Rectal smooth muscle tissue (tissue), 1 donor: ENCODE results near the gene CCDC78.

Experiments
- H3K27ac ChIP-seq: one replicate; pipeline ENCODE4 v1.7.0; 2013; ENCODE audit warnings: low read depth, low read length, inconsistent platforms
- H3K27me3 ChIP-seq: one replicate; pipeline ENCODE4 v1.7.0; 2013; ENCODE audit warnings: low read length; ENCODE audit not compliant: control insufficient read depth, insufficient read depth
- H3K36me3 ChIP-seq: one replicate; pipeline ENCODE4 v1.7.0; 2013; ENCODE audit warnings: low read length; ENCODE audit not compliant: control insufficient read depth, insufficient read depth
- H3K4me1 ChIP-seq: one replicate; pipeline ENCODE4 v1.7.0; 2013; ENCODE audit warnings: low read length; ENCODE audit not compliant: control insufficient read depth, insufficient read depth
- H3K4me3 ChIP-seq: one replicate; pipeline ENCODE4 v1.7.0; 2013; ENCODE audit warnings: low read length
- H3K9ac ChIP-seq: one replicate; pipeline ENCODE4 v1.7.0; 2013; ENCODE audit warnings: low read length

Gene CCDC78

DNA sequence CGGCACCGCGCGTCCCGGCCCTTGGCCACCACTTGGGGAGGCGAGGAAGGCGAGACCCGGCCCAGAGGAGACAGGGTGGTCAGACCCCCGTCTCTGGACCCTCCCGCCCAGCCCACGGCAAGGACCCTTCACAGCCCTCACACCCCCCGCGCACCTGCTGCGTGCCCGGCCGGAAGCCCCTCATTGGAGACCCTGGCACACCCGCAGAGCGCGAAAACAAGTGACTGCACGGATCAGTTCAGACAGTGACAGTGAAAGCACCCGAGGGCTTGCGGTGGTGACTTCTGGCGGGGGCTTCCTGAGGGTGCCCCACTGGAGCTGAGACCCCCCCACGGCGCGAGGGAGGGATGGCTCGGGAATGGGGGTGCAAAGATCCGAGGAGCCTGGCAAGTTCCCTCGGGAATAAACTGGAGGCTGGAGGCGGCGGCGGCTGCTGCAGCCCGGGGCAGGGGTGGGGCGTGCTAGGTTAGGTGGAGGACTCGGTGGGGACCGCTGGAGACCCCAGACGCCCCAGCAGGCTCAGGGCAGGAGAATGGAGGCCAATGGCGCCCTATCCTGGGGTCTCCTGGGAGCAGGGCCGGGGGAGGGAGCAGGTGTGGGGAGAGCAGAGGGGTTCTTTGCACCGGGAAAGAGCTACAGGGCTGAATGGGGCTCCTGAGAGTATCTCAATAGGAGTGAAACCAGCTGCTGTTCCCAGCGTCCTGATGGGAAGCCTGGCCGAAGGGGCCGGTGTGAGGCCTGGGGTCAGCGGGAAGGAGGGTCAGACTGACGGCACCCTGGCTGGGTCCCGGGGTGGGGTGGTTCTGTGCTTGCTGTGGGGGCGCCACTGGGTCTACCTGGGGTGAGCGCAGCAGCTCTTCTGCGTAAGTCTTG, 19.8 kb downstream of the CCDC78 start:
- peaks cover 71% of the 10 kb centered on the region for H3K27me3 ChIP-seq

DNA sequence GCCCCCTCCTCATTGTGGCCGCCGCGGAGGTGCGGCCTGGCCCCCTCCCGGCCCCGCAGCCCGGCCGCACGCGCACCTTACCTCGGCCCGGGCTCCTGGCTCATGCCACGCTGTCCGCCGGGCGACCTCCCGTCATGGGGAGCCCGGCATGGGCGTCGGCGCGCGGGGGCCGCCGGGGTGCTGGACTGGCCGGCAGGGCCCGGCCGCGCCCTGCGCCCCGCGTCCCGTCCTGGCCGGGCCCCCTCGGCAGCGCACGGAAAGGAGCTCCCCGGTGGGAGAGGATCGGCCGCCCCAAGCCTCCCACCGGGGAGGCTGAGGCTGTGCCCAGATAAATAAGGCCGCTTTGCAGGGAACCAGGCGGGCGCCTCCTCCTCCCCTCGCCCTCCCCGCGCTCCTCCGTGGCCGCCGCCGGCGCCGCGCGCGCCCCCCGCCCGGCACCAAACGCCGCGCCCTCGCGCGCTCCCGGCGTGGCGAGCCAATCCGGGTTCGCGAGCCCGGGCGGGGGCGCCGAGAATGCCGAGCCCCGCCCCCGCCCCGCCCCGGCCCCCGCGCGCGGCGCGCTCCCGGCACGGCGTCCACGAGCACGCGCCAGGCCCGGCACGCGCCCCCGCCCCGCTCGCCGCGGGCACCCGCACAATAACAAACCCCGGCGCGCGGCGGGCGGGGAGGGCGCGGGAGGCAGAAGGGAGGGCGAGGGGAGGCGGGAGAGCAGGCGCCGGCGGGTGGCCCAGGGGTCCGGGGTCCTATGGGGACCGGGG, 20.6 kb downstream of the CCDC78 start, which contains the start of gene FBXL16:
Gene FBXL16 (minus strand): TSS at position 371 of the 758 bp plus-strand sequence. CDS start 8,396 bp downstream, outside the sequence.
- no peaks in the 10 kb centered on the region for H3K4me1 ChIP-seq
- H3K36me3 ChIP-seq = no peaks in the 10 kb centered on the region
- H3K27me3 ChIP-seq = peaks cover 69% of the 10 kb centered on the region
- H3K27ac ChIP-seq = no peak within 1 kb of the TSS
- no peak within 1 kb of the TSS for H3K9ac ChIP-seq
- no peak within 1 kb of the TSS for H3K4me3 ChIP-seq

More for the DNA sequence above, 19.8 kb downstream of the CCDC78 start:
- no peaks in the 10 kb centered on the region for H3K36me3 ChIP-seq
- no peak overlapping the region for H3K9ac ChIP-seq
- no peaks in the 10 kb centered on the region for H3K4me1 ChIP-seq
- no peak overlapping the region for H3K27ac ChIP-seq
- no peak overlapping the region for H3K4me3 ChIP-seq

DNA sequence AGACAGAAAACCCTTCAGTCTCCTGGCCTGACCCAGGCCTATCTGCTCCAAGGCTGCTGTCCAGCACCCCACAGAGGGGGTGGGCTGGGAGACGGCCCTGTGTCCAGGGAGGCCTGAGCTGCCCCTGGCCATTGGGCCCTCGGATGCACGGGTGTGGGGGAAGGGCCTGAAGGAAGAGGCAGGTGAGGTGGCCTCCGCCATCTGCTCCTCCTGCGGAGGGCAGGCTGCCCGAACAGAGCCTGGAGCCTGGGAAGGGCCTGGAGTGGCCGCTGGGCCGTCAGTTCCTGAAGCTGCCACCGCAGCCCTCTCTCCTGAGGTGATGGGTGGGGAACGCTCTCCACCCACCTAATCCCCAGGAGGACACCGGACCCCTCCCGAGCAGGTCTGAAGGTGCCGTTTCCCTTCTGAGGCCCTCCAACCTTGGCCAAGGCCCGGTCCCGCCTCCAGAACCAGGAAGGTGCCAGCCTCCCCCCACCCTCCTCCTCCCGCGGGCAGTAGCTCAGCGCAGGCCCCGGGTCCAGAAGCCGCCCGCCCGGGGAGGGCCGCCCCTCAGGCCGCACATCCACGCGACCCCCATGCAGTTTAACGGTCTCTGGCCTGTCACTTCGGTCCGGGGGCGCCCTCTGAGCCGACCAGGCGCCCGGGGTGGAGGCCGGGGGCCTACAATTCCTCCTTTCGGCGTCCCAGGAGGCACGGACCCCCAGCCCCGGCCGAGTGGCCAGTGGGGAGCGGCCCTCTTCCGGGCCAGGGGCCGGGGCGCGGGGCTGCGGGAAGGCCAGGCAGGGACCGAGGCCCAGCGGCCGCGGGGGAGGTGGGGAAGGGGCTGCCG, 21.5 kb downstream of the CCDC78 start:
- peaks cover 68% of the 10 kb centered on the region for H3K27me3 ChIP-seq
- H3K4me1 ChIP-seq = no peaks in the 10 kb centered on the region
- H3K27ac ChIP-seq = no peak overlapping the region
- no peak overlapping the region for H3K9ac ChIP-seq
- no peaks in the 10 kb centered on the region for H3K36me3 ChIP-seq
- H3K4me3 ChIP-seq = no peak overlapping the region

DNA sequence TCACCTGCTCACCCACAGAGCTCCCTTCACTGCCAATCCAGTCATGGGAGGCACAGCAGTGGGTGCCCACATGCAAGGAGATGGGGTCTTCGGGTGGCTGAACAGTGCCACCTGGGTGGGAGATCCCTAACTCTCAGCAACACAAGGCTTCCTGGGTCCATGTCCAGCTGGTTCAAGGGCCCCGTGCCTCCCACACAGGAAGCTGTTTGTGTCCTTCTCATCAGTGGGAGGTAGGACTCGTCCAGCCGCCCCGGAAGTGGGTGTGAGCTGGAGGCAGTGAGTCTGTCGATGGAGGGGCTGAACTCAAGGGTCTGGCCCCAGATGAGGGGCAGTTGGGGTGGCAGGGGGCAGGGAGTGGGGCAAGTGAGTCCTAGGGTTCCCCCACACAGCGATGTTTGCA, 22.2 kb downstream of the CCDC78 start:
- no peak overlapping the region for H3K9ac ChIP-seq
- H3K4me1 ChIP-seq = no peaks in the 10 kb centered on the region
- H3K36me3 ChIP-seq = no peaks in the 10 kb centered on the region
- H3K27me3 ChIP-seq = peaks cover 69% of the 10 kb centered on the region
- no peak overlapping the region for H3K4me3 ChIP-seq
- no peak overlapping the region for H3K27ac ChIP-seq

GRCh38 chr16:703406-703805, 22.8 kb downstream of the CCDC78 start:
- Histone ChIP-seq H3K27ac (no peak overlapping the region), H3K27me3 (peaks cover 66% of the 10 kb centered on the region), H3K4me3 (no peak overlapping the region), H3K36me3 (no peaks in the 10 kb centered on the region), H3K9ac (no peak overlapping the region), H3K4me1 (no peaks in the 10 kb centered on the region)

DNA sequence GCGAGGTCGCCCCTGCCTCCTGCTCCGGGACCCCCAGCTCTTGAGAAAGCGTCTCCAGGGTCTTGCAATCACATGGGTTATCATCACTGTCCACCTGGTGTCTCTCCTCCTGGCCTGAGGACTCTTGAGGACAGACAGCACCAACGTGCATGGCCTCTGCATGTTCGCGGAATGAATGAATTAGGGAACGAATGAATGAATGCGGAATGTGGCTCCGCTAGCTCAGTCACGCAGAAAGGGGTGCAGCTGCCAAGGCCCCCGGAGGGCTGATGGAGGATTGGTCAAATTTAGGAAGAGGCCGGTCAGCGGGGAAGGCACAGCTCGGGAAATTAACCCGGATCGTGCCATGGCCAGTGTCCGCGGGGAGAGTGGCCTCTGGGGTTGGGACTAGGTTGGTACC, 23.9 kb downstream of the CCDC78 start:
- Histone ChIP-seq H3K4me1 (no peaks in the 10 kb centered on the region), H3K4me3 (no peak overlapping the region), H3K27me3 (peaks cover 58% of the 10 kb centered on the region), H3K27ac (no peak overlapping the region), H3K36me3 (no peaks in the 10 kb centered on the region), H3K9ac (no peak overlapping the region)

DNA sequence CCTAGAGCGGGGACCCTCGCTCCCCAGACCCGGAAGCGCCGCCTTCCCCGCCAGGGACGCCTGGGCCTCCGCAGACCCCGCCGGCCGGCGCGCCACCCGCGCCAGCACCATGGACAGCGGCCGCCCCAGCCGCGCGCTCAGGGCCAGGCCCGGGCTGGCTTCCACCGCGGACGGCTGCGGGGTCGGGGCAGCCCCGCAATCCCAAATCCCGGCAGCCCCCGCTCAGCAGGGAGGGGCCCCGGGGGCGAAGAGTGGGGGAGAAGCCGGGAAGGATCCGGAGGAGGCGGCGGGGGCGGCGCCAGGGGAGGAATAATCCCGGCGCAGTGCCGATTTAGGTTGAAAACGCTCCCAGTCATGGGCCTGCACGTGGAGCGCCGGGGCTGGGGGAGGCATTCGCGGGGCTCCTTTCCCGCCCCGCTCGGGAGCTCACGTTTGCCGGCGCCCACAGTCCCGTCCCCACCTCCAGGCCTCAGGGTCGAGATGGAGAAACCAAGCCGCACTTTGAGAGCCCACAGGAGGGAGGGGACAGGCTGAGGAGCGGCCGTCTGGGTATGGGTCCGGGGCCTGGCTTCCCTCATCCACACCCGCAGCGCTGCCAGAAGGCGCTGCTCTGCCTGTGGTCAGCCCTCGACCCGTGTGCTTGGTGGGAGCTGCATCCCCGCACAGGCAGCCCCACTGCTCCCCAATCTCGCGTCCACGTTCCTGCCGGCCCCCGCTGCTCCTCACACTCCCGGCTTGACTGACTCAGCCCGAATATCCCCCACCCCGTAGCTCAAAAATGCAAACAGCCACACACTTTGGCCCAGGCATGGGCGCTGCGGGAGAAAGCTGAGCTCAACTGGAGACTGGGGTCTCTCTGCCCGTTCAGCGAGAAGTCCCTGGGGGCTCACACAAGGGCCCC, 25.3 kb downstream of the CCDC78 start:
- Histone ChIP-seq H3K4me3 (no peak overlapping the region), H3K4me1 (no peaks in the 10 kb centered on the region), H3K27me3 (peaks cover 48% of the 10 kb centered on the region), H3K36me3 (no peaks in the 10 kb centered on the region), H3K27ac (no peak overlapping the region), H3K9ac (no peak overlapping the region)

- H3K9ac ChIP-seq = no peak overlapping the region
- H3K4me3 ChIP-seq = no peak overlapping the region
- H3K4me1 ChIP-seq = no peaks in the 10 kb centered on the region
- peaks cover 47% of the 10 kb centered on the region for H3K27me3 ChIP-seq
- H3K36me3 ChIP-seq = no peaks in the 10 kb centered on the region
- H3K27ac ChIP-seq = no peak overlapping the region
Observed at GRCh38 chr16:698911-699671, 27.2 kb downstream of the CCDC78 start.

DNA sequence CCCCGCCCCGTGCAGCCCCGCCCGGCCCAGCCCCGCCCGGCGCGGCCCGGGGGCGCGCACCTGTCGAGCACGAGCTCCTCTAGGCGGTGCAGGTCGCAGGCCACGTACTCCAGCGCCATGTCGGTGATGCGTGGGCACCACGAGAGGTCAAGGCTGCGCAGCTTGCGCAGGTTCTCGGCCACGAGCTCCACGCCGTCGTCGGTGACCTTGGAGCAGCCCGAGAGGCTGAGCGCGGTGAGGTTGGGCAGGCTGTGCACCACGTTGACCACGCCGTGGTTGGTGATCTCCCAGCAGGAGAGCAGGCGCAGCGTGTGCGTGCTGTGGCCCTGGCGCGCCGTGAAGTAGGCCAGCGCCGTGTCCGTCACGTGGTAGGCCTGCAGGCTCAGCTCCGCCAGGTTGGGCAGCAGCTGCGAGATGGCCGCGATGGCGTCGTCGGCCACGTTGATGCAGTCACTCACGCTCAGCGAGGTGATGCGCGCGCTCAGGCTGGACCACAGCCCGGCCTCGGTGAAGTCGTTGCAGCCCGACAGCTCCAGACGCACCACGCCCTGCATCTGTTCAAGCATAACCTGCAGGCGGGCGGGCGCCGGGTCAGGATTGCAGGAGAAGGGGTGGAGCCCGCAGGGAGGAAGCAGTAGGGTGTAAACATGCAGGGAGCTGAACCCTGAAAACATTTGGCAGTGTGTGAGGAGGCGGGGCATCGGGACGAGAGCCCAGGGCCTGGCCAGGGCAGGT, 30.7 kb downstream of the CCDC78 start:
- H3K9ac ChIP-seq = no peak overlapping the region
- H3K4me3 ChIP-seq = peak overlapping the region; percentile 51
- peaks cover 22% of the 10 kb centered on the region for H3K27me3 ChIP-seq
- H3K36me3 ChIP-seq = no peaks in the 10 kb centered on the region
- H3K27ac ChIP-seq = no peak overlapping the region
- H3K4me1 ChIP-seq = no peaks in the 10 kb centered on the region

- Histone ChIP-seq H3K4me1 (no peaks in the 10 kb centered on the region), H3K27ac (no peak overlapping the region), H3K9ac (no peak overlapping the region), H3K36me3 (no peaks in the 10 kb centered on the region), H3K4me3 (peak overlapping the region; percentile 33), H3K27me3 (peaks cover 15% of the 10 kb centered on the region)
Observed at GRCh38 chr16:694863-695354, 31.3 kb downstream of the CCDC78 start.
